LNCAP (cell line): ENCODE results near the gene RAP1A.

ENCODE experiments used
- CTCF ChIP-seq: fragments of 450-650 bp; IDR thresholded peaks from 2 replicates; pipeline ENCODE4 v1.5.1; 2017; ENCODE audit warnings: mild to moderate bottlenecking

The RAP1A gene

GRCh38 chr1:111625276-111625675 is 5.7 kb downstream of the RAP1A start:
- no peak for TF ChIP-seq CTCF

GRCh38 chr1:111628153-111628552 is 8.6 kb downstream of the RAP1A start:
- no peak for TF ChIP-seq CTCF

GRCh38 chr1:111629190-111629954 is 9.8 kb downstream of the RAP1A start:
- no peak for TF ChIP-seq CTCF

- no peak for TF ChIP-seq CTCF
Measured at GRCh38 chr1:111630567-111630966, 11.0 kb downstream of the RAP1A start.

- TF ChIP-seq CTCF = no peak
Measured at GRCh38 chr1:111631502-111631901, 11.9 kb downstream of the RAP1A start.

GRCh38 chr1:111633736-111634247 is 14.2 kb downstream of the RAP1A start:
- TF ChIP-seq CTCF = no peak

- no peak for TF ChIP-seq CTCF
Measured at GRCh38 chr1:111635324-111636009, 15.9 kb downstream of the RAP1A start.
